H1 (cell line): ENCODE measurements around the gene PTPRG. TPM values are rescaled to one million over a fixed set of nuclear protein-coding genes. Genes with fewer than 3 reads are reported as not detected.

Experiments used
- FOSL1 ChIP-seq: IDR thresholded peaks from 2 replicates; pipeline ENCODE4 v1.6.1; 2011; ENCODE audit warnings: mild to moderate bottlenecking, low read depth, low read length, moderate library complexity; ENCODE audit not compliant: insufficient read depth
- GTF2F1 ChIP-seq: IDR thresholded peaks from 2 replicates; pipeline ENCODE4 v1.6.1; 2012; ENCODE audit warnings: low read depth, low read length, improper control_type of control experiment, borderline replicate concordance
- JUND ChIP-seq: IDR thresholded peaks from 2 replicates; pipeline ENCODE4 v1.6.1; 2011; ENCODE audit warnings: mild to moderate bottlenecking, improper control_type of control experiment, low read length
- SP2 ChIP-seq: IDR thresholded peaks from 2 replicates; pipeline ENCODE4 v1.6.1; 2012; ENCODE audit warnings: mild to moderate bottlenecking, low read length, inconsistent platforms
- SUZ12 ChIP-seq: fragments of 200-600 bp; sonication (generic); IDR thresholded peaks from 2 replicates; pipeline ENCODE4 v1.6.1; 2012; ENCODE audit warnings: mild to moderate bottlenecking, inconsistent platforms, low read length, moderate library complexity, mixed read lengths
- TAF7 ChIP-seq: optimal IDR thresholded peaks from 2 replicates; pipeline ENCODE3; 2011; ENCODE audit warnings: low read depth, mild to moderate bottlenecking, inconsistent platforms, low read length, moderate library complexity, borderline replicate concordance
- YY1 ChIP-seq: IDR thresholded peaks from 2 replicates; pipeline ENCODE4 v1.6.1; 2011; ENCODE audit warnings: low read depth, mild to moderate bottlenecking, low read length
- polyA plus RNA-seq, 7 experiments: library from polyadenylated mRNA; depleted of rRNA in 3 of 7; stranded (reverse) in 5 of 7; unstranded in 2 of 7; fragments of >200 nt in 5 of 7; fragments of 200-250 nt in 2 of 7; gene quantifications; 1 replicate in 5 of 7; 2 replicates in 1 of 7; 4 replicates in 1 of 7; pipeline versions ENCODE4 v1.2.1 to v1.2.3, GENCODE V29; 2011 to 2013; ENCODE audit warnings: missing spikeins in 2 of 7, mixed read lengths in 2 of 7
- total RNA-seq: library from RNA; stranded (reverse); fragmentation: NEBNext Ultra II Directional; extraction: Animal tissue kit (Norgen Biotek cat#: 25700); gene quantifications from 2 replicates; pipeline ENCODE4 v1.2.1, GENCODE V29; 2021
- TF ChIP-seq, protein P1 (sequence below): IDR thresholded peaks from 2 replicates; pipeline ENCODE4 v1.6.1; 2011; ENCODE audit warnings: low read depth, mild to moderate bottlenecking, low read length; ENCODE audit not compliant: insufficient read depth

Gene PTPRG
- total and polyA plus RNA-seq, 2 of the 8 experiments (the other 6 are each of a cell fraction or from before 2014, with no cell fraction given), result 23.3 to 96.2 TPM

DNA sequence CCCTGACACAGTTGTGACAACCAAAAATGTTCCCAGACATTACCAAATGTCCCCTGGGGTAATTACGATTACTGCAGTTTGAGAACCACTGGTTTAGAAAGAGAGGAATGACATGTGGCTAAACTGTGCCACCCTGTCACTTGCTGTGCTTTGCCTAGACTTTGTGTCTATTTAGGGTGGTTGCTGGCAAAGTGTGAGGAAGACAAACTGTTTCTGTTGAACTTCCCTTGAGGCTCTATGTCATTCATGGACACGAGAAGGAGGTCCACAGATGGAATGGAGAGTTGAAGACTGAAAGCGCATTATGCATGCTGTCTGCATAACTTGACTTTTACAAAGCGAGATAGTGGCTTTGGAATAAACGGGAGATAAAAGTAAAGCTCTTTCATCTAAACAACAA, 495.3 kb downstream of the PTPRG start (continued):
- TF ChIP-seq SUZ12 (no peak), JUND (no peak), GTF2F1 (no peak), FOSL1 (no peak), YY1 (no peak), TAF7 (no peak), SP2 (no peak)
- TF ChIP-seq, protein P1, sequence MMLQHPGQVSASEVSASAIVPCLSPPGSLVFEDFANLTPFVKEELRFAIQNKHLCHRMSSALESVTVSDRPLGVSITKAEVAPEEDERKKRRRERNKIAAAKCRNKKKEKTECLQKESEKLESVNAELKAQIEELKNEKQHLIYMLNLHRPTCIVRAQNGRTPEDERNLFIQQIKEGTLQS, result no peak
- TF ChIP-seq, all 59 proteins: peak for 0
